Sciatic nerve (tissue), 2 donors: ENCODE measurements around the gene ITGA4. TPM values are rescaled to one million over a fixed set of nuclear protein-coding genes. Genes with fewer than 3 reads are reported as not detected.

Experiments used
- ATAC-seq: fragments of 200-7000 bp; cut with Tn5 transposase; one replicate; pipeline ENCODE4 v1.9.1; 2020; ENCODE audit warnings: mild to moderate bottlenecking, moderate library complexity
- DNase-seq: peaks from one replicate; pipeline ENCODE4 v3.0.0-alpha.2; 2020; ENCODE audit warnings: low spot score
- intact Hi-C: fragments of 100-400 bp; cut with DNase I; formaldehyde crosslinking; loops from one replicate; pipeline ENCODE4 v1.14.2; 2022
- total RNA-seq: library from RNA; stranded (reverse); fragmentation: NEBNext Ultra II Directional; extraction: Animal tissue kit (Norgen Biotek cat#: 25700); gene quantifications from one replicate; pipeline ENCODE4 v1.2.1, GENCODE V29; 2021
- donor health status: DM: no; HTN: no; CAD: no.
- donor health status: DM: no; HTN: no; CAD: no.

ITGA4 gene
- total RNA-seq, 1 donor from 2014 or later: 18.1 TPM

GRCh38 chr2:181456660-181457120 lies 496 bp upstream of the ITGA4 start:
- ATAC-seq: peak; percentile 84
- DNase-seq: peak; percentile 69
- intact Hi-C loops: no loop called here

DNA sequence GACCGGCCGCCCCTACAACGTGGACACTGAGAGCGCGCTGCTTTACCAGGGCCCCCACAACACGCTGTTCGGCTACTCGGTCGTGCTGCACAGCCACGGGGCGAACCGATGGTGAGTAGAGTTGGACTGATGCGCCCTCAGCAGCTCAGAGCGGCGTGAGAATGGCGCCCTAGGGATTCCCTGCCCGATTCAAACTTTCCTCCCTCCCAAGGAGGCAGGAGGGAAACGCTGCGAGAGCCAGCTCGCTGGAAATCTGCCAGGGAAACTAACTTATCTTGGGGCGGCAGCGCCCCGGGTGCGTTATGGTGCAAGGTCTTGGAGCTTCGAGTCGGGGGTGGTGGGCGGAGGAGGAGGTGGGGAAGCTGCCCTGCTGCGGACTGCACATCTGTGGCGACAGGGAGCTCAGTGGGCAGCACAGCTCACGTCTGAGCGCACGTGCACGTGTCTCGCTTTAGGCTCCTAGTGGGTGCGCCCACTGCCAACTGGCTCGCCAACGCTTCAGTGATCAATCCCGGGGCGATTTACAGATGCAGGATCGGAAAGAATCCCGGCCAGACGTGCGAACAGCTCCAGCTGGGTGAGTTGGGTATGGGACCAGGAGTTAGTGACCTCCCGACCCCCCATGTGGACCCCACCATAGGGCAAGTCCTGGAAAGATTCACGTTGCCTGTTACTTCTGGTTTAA lies 697 bp downstream of the ITGA4 start:
- DNase-seq (peak; percentile 63), ATAC-seq (peak; percentile 43)
- intact Hi-C loops: no loop called here

DNA sequence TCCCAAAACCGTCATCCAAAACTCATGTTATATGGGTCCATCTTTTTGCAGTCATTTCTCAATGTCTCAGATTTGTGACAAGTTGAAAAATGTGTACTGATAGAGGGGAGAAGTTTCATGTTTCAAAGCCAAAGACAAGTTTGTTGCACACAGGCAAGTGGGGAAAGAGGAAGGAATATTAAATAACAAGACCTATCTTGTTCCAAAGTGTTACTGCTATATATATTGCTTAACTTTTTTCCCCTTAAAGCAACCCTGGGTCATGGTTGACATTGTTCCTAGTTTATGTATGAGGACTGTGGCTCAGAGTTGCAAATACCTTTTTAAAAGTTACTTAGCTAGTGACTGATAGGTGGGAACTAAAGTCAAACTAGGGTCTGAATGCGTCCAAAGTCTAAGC lies 1.7 kb downstream of the ITGA4 start:
- intact Hi-C loops: no loop called here
- ATAC-seq: no peak

DNA sequence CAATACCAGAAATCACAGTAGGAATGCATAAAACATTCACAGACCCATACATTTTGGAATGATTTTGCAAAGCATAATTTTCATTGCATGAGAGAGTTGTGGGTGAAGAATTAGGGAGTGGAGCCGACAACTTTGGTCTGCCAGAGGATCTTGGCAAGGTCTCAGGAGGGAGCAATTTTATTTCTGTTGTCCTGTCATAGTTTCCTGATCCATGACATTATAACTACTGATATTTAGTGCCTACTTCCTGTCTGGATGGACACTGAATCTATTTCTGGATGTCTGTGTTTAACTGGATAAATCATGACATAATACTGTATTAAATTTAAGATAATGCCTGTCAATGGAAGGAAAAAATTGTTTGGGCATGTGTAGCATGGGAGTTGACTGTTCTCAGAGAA lies 2.4 kb downstream of the ITGA4 start:
- DNase-seq: no peak
- intact Hi-C loops: no loop called here
- ATAC-seq: no peak

More for the DNA sequence above, 1.7 kb downstream of the ITGA4 start:
- no peak for DNase-seq

DNA sequence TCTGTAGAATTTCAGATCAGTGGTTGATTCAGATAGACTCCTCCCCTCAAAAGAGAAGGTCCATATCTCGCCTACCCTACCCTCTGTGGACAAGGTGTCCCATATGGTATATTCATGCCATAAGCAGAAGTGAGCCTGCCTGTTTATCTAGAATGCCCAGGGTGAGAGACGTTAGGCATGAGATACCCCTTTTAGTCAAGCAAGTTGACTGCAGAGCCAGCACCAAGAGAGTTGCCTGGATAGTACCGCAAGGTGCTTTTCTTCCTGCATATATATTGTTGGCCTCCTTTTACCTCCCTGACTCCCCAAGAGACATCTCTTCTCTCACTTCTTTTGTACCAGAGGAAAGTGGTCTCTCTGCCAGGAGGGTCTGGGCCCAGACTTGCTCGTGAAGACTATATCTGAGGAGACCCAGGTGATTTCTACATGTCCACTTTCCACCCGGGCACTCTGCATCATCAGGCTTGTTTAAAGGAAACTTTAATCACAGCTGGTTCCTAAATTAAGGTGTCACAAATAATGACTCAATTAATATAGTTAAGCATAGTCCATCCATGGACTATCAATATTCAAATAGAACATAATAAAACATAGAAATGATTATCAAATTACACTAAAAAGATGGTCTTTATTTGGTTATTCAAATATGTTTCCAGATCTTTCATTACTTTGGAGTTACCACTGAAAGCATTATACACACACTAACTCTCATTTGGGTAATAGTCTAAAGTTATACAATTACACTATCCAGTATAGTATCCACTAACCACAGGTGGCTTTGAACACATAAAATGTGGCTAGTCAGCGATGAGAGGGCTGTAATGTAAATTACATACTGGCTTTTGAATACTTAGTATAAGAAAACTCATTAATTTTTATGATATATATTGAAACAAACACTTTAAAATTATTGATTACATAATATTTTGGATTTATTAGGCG lies 4.1 kb downstream of the ITGA4 start:
- ATAC-seq: no peak
- intact Hi-C loops: no loop called here
- DNase-seq: no peak

GRCh38 chr2:181462033-181462432 lies 4.8 kb downstream of the ITGA4 start:
- ATAC-seq (no peak), DNase-seq (no peak)
- intact Hi-C loops: no loop called here

GRCh38 chr2:181463588-181463987 lies 6.4 kb downstream of the ITGA4 start:
- ATAC-seq (no peak), DNase-seq (no peak)
- intact Hi-C loops: no loop called here

- DNase-seq: no peak
- no peak for ATAC-seq
- intact Hi-C loops: no loop called here
These were observed 7.8 kb downstream of the ITGA4 start for GRCh38 chr2:181464966-181465365.

DNA sequence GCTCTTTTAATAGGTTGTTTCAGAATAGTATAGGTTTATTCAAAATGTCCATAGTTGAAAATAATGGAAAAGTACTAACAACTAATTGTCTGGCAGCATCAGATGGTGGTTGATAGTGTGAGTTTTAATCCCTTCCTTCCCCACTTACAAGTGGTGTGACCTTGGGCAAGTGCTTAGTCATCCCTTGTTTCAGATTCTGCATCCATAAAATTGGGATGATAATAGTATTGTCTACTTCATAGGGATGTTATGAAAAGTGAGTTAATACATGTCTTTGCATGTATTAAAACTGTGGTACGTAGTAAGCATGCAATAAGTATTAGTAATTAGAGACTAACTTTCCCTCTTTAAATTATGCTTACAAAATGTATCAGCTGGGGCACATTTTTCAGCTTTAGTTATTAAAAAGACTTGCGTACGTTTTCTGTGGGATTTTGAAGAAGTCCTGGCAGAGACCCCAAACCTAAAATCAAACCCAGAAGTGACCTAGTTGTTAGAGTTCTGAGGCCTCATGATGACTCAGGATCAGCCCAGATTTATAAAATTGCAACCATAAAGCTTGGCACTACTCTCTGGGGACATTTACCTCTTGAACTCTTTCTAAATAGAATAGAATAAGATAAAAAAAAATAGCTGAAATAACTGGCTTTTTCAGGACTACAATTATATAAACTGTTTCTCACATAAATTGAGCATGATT lies 8.6 kb downstream of the ITGA4 start:
- intact Hi-C loops: no loop called here
- no peak for ATAC-seq
- DNase-seq: no peak

GRCh38 chr2:181466661-181467576 lies 9.7 kb downstream of the ITGA4 start:
- intact Hi-C loops: no loop called here
- DNase-seq (peak; percentile 84), ATAC-seq (no peak)

- ATAC-seq: no peak
- intact Hi-C loops: no loop called here
- DNase-seq: no peak
These were observed 11.0 kb downstream of the ITGA4 start for GRCh38 chr2:181467966-181468707.

DNA sequence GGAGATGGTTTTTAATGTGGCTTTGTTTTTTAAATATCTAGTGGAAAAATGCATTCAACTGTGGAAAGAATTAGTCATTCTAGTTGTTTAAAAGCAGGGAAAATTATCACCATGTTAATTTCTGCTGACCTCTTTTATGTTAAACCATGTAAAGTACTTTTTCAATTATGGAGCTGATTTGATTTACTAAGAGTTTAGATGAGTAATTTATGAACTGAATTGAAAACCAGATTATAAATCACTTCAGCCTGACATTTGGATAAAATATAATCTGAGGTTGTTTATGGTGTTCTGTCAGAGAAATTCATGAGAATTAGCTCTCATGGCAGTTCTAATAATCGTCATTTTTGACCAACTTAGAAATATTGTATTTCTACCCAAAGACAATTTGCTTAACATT lies 11.6 kb downstream of the ITGA4 start:
- DNase-seq (no peak), ATAC-seq (no peak)
- intact Hi-C loops: no loop called here

DNA sequence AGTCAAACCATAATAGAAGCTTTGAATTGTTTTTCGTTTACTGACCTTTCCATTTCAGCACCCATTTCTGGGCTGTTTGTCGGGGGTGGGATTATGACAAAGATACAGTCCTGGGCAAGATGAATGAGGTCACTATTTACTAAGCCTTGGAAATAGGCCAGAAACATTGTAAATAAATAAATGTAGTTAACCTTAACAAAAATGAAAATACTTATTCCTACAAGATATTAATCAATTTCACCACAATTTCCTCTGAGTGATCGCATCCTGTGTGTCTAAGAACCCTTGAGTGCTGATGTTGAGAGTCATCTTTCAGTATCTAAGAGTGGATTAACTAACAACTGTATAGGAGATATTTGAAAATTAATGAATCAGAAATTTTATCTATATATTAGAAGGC lies 14.0 kb downstream of the ITGA4 start:
- intact Hi-C loops: no loop called here
- ATAC-seq: no peak
- DNase-seq: no peak

GRCh38 chr2:181471783-181472182 lies 14.6 kb downstream of the ITGA4 start:
- DNase-seq (no peak), ATAC-seq (no peak)
- intact Hi-C loops: no loop called here

GRCh38 chr2:181472990-181473389 lies 15.8 kb downstream of the ITGA4 start:
- ATAC-seq: no peak
- intact Hi-C loops: no loop called here
- no peak for DNase-seq

DNA sequence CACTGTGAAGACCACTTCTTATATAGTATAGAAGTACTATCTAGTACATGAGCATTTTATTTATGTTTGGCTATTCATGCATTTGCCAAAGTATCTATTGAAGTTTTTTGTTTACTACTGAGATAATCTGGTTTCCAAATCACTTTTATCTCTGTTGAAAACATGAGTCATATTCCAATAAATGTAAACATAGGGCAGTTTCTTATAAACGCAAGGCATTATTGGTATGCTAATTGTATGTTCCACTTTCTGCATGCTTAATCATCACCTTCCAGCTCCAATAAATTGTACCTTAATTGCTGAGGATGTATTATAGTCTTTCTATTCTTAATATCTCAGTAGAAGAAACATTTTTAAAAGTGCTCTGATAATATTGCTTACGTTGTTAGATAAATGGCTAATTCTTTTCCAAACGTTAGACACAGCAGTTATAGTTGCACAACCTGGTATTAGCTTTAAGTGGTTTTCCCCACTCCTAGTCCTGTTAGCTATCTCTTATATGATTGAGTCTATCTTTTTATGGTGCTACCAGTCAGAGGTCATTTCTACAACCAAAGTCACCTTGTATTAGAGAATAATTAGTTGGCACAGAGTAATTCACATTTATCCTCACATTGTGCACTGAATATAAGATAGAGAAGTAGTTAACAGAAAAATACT lies 17.2 kb downstream of the ITGA4 start:
- intact Hi-C loops: no loop called here
- ATAC-seq (no peak), DNase-seq (no peak)

DNA sequence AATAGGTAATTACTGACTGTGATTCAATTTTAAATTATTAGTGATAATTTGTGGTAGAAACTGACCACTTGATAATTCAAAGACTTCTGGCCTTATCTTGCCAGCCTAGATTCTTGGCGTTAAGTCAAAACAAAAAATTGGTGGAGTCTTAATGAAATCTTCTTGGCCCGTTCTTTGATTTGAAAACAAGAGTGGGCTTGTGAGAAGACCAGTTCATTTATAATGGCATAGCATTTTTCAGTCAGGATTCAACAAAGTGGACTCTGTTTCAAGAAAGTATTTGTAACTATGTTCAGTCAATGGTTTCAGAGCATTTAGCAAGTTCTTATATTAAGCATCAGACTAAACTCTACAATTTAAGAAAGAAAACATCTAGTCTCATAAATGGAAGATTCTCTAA lies 26.0 kb downstream of the ITGA4 start:
- ATAC-seq (no peak), DNase-seq (no peak)
- intact Hi-C loops: no loop called here

DNA sequence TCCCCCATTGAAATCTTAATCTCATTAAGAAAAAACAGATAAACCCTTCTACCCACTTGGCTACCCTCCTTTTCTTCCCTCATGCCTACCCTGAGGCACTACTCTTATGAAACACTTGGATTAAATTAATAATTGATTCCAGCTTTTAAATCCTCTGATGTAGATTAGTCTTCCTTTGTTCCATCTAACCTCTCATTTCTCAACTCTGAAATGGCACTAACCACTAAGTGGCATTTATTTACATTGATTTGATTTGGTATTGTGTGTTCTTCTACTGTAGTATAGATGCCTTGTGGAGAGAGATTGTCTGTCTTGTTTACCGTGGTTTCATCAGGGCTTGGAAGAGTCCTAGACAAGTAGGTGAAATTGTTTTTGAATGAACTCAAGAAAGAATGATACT lies 26.7 kb downstream of the ITGA4 start:
- intact Hi-C loops: no loop called here
- no peak for DNase-seq

More for the DNA sequence above, 26.7 kb downstream of the ITGA4 start:
- no peak for ATAC-seq
